GM12878 (cell line): Measurements from ENCODE around the gene GPRC5D. TPM values are rescaled to one million over a fixed set of nuclear protein-coding genes. Genes with fewer than 3 reads are reported as not detected.

ENCODE experiments used
- ATAC-seq: fragments of 200-7000 bp; cut with Tn5 transposase; 3 replicates; pipeline ENCODE4 v1.9.1; 2020; ENCODE audit warnings: mild to moderate bottlenecking, moderate library complexity
- BruUV-seq: library from RNA; stranded (reverse); fragments of 400-500 nt; replicated peaks from 2 replicates; lab custom pipeline; 2021; lab: Mats Ljungman, UMichigan
- CTCF ChIA-PET: fragments of 300-600 bp; sonication (Branson Sonifier 250); formaldehyde crosslinking; extraction: SDS; loops from one replicate; lab custom pipeline; 2021; ENCODE audit warnings: inconsistent platforms; lab: Yijun Ruan, JAX
- POLR2A ChIA-PET: fragments of 350-600 bp; formaldehyde crosslinking; extraction: SDS; loops from one replicate; lab custom pipeline; 2021; ENCODE audit warnings: inconsistent platforms; lab: Charles Lee
- RAD21 ChIA-PET: fragments of 300-600 bp; sonication (Branson Sonifier 250); formaldehyde crosslinking; loops from one replicate; lab custom pipeline; 2023; ENCODE audit warnings: antibody characterized with exemption; ENCODE audit not compliant: unreplicated experiment; lab: Charles Lee
- SMC1A ChIA-PET: fragments of 300-600 bp; sonication (Branson Sonifier 250); formaldehyde crosslinking; loops from one replicate; lab custom pipeline; 2023; ENCODE audit not compliant: unreplicated experiment, uncharacterized antibody; lab: Charles Lee
- DNase-seq: peaks from one replicate; pipeline ENCODE4 v3.0.0-alpha.2; 2011; ENCODE audit warnings: low read depth, low spot score
- FAIRE-seq: peaks from 3 replicates; lab custom pipeline; 2011; peaks lifted over from hg19 to GRCh38; lab: Jason Lieb, UNC
- H2AFZ ChIP-seq: 2 replicates; pipeline ENCODE4 v1.6.0; 2011; ENCODE audit warnings: low read depth, low read length, control low read depth; ENCODE audit not compliant: control insufficient read depth
- H3K27ac ChIP-seq: 2 replicates; pipeline ENCODE4 v1.5.1; 2011; ENCODE audit warnings: control low read depth; ENCODE audit not compliant: control insufficient read depth, insufficient read depth
- H3K27me3 ChIP-seq, 2 experiments: replicated peaks in 1 of 2; 2 replicates each; pipeline versions ENCODE4 v1.6.0 to v1.6.1; 2011; ENCODE audit warnings: low read length in 1 of 2; ENCODE audit not compliant: control insufficient read depth in 2 of 2, insufficient read depth in 2 of 2
- H3K36me3 ChIP-seq, 2 experiments: 2 replicates each; pipeline ENCODE4 v1.5.1; 2011; ENCODE audit warnings: low read length in 1 of 2; ENCODE audit not compliant: control insufficient read depth in 2 of 2, insufficient read depth in 2 of 2
- H3K4me1 ChIP-seq: 2 replicates; pipeline ENCODE4 v1.6.1; 2011; ENCODE audit warnings: mild to moderate bottlenecking, low read length, moderate library complexity, mixed read lengths; ENCODE audit not compliant: control insufficient read depth, insufficient read depth
- H3K4me2 ChIP-seq: 2 replicates; pipeline ENCODE4 v1.6.0; 2011; ENCODE audit warnings: control low read depth; ENCODE audit not compliant: control insufficient read depth, insufficient read depth
- H3K4me3 ChIP-seq: fragments of 200-600 bp; sonication (generic); 2 replicates; pipeline ENCODE4 v1.5.1; 2016
- H3K79me2 ChIP-seq: 2 replicates; pipeline ENCODE4 v1.6.0; 2011; ENCODE audit warnings: low read length; ENCODE audit not compliant: control insufficient read depth, insufficient read depth
- H3K9ac ChIP-seq: 2 replicates; pipeline ENCODE4 v1.8.0; 2011; ENCODE audit warnings: low read length, control low read depth, mixed read lengths; ENCODE audit not compliant: control insufficient read depth, insufficient read depth
- H3K9me3 ChIP-seq: replicated peaks from 3 replicates; pipeline ENCODE4 v1.5.1; 2011; ENCODE audit warnings: mild to moderate bottlenecking, low read length; ENCODE audit not compliant: control insufficient read depth, insufficient read depth
- H4K20me1 ChIP-seq: 2 replicates; pipeline ENCODE4 v1.6.0; 2011; ENCODE audit not compliant: control insufficient read depth, insufficient read depth
- ATF7 ChIP-seq: fragments of 450-650 bp; IDR thresholded peaks from 2 replicates; pipeline ENCODE4 v1.6.1; 2016; ENCODE audit warnings: low read depth, mild to moderate bottlenecking
- CBFB ChIP-seq: IDR thresholded peaks from 2 replicates; pipeline ENCODE4 v1.6.1; 2016; ENCODE audit warnings: antibody characterized with exemption, low read depth
- CBX5 ChIP-seq: sonication (generic); IDR thresholded peaks from 2 replicates; pipeline ENCODE4 v1.6.1; 2016; ENCODE audit warnings: low read depth, moderate library complexity, mild to moderate bottlenecking, inconsistent platforms
- ETV6 ChIP-seq, 2 experiments: fragments of 450-650 bp in 1 of 2; IDR thresholded peaks in 1 of 2; conservative IDR thresholded peaks in 1 of 2; 2 replicates each; pipeline ENCODE4 v1.6.1; 2014; ENCODE audit warnings: antibody characterized with exemption in 1 of 2, borderline replicate concordance in 1 of 2, low read depth in 1 of 2, mild to moderate bottlenecking in 1 of 2, moderate library complexity in 1 of 2
- EZH2 ChIP-seq: IDR thresholded peaks from 2 replicates; pipeline ENCODE4 v1.6.1; 2012; ENCODE audit warnings: low read depth, mild to moderate bottlenecking, control low read depth, inconsistent platforms, low read length, borderline replicate concordance; ENCODE audit not compliant: control insufficient read depth
- FOXM1 ChIP-seq: IDR thresholded peaks from 2 replicates; pipeline ENCODE4 v1.6.1; 2012; ENCODE audit warnings: low read depth, mild to moderate bottlenecking, inconsistent platforms, low read length, moderate library complexity
- IKZF2 ChIP-seq, 2 experiments: fragments of 450-650 bp; IDR thresholded peaks; 2 replicates each; pipeline ENCODE4 v1.6.1; 2017; ENCODE audit warnings: mild to moderate bottlenecking in 2 of 2, moderate library complexity in 2 of 2
- IRF3 ChIP-seq: fragments of 450-650 bp; IDR thresholded peaks from 2 replicates; pipeline ENCODE4 v1.6.1; 2014; ENCODE audit warnings: mild to moderate bottlenecking
- POU2F2 ChIP-seq: IDR thresholded peaks from 3 replicates; pipeline ENCODE4 v1.6.1; 2011; ENCODE audit warnings: low read depth, mild to moderate bottlenecking, low read length, borderline replicate concordance
- SMC3 ChIP-seq: IDR thresholded peaks from 2 replicates; pipeline ENCODE4 v1.6.1; 2011; ENCODE audit warnings: low read length, improper control_type of control experiment, borderline replicate concordance
- SPI1 ChIP-seq: IDR thresholded peaks from 2 replicates; pipeline ENCODE4 v1.6.1; 2011; ENCODE audit warnings: low read depth, mild to moderate bottlenecking, low read length, moderate library complexity, borderline replicate concordance; ENCODE audit not compliant: insufficient read depth
- SREBF1 ChIP-seq: IDR thresholded peaks from 2 replicates; pipeline ENCODE4 v1.6.1; 2012; ENCODE audit warnings: mild to moderate bottlenecking, low read length
- SUPT20H ChIP-seq: IDR thresholded peaks from 2 replicates; pipeline ENCODE4 v1.6.1; 2011; ENCODE audit warnings: low read depth, mild to moderate bottlenecking, low read length, moderate library complexity, borderline replicate concordance; ENCODE audit not compliant: control insufficient read depth
- SUZ12 ChIP-seq: fragments of 200-600 bp; sonication (generic); IDR thresholded peaks from one replicate; pipeline ENCODE4 v1.6.1; 2018; ENCODE audit warnings: antibody characterized with exemption, mild to moderate bottlenecking; ENCODE audit not compliant: unreplicated experiment
- TARDBP ChIP-seq: IDR thresholded peaks from 2 replicates; pipeline ENCODE4 v1.6.1; 2016; ENCODE audit warnings: borderline replicate concordance
- WRNIP1 ChIP-seq: IDR thresholded peaks from 2 replicates; pipeline ENCODE4 v1.6.1; 2011; ENCODE audit warnings: low read depth, low read length, improper control_type of control experiment, borderline replicate concordance
- ZNF687 ChIP-seq: fragments of 450-650 bp; IDR thresholded peaks from 2 replicates; pipeline ENCODE4 v1.6.1; 2017; ENCODE audit warnings: mild to moderate bottlenecking, moderate library complexity
- WGBS: methylation state at CpG from one replicate; pipeline ENCODE4 v1.1.6; 2016; ENCODE audit warnings: low lambda C conversion rate; ENCODE audit not compliant: insufficient replicate concordance, insufficient coverage; ENCODE audit errors: missing lambda C conversion rate; 5-methylcytosine and 5-hydroxymethylcytosine counted together
- in situ Hi-C: fragments of 300-500 bp; cut with MboI; formaldehyde crosslinking; loops from 9 replicates; pipeline ENCODE4 v1.14.3; 2018; ENCODE audit warnings: mixed read lengths
- intact Hi-C: fragments of 100-400 bp; cut with micrococcal nuclease; formaldehyde crosslinking; loops from one replicate; pipeline ENCODE4 v1.14.2; 2022; ENCODE audit not compliant: unreplicated experiment
- polyA plus RNA-seq, 11 experiments: library from polyadenylated mRNA; depleted of rRNA in 4 of 11; unstranded in 6 of 11; stranded (reverse) in 5 of 11; fragments of >200 nt; fragmentation: Nextera tagmentation in 4 of 11; fragmentation: Illumina TruSeq in 1 of 11; extraction: Ambion mirVana in 4 of 11; extraction: Trizol in 1 of 11; gene quantifications; 1 replicate in 1 of 11; 2 replicates in 10 of 11; pipeline versions ENCODE4 v1.2.1 to v1.2.3, GENCODE V29; 2011 to 2016; ENCODE audit warnings: inconsistent platforms in 2 of 11, missing spikeins in 2 of 11, low read depth in 1 of 11
- total RNA-seq, 4 experiments: library from RNA; depleted of rRNA in 3 of 4; stranded (reverse); fragments of >200 nt in 3 of 4; fragmentation: Illumina TruSeq in 1 of 4; extraction: Trizol in 1 of 4; gene quantifications; 2 replicates each; pipeline versions ENCODE4 v1.2.1 to v1.2.3, GENCODE V29; 2013 to 2021

The GPRC5D gene
- total and polyA plus RNA-seq, 10 of the 15 experiments (the other 5 are each of a cell fraction or from before 2014, with no cell fraction given) = 0.18 to 0.90 (median 0.37) TPM; not detected in 3

DNA sequence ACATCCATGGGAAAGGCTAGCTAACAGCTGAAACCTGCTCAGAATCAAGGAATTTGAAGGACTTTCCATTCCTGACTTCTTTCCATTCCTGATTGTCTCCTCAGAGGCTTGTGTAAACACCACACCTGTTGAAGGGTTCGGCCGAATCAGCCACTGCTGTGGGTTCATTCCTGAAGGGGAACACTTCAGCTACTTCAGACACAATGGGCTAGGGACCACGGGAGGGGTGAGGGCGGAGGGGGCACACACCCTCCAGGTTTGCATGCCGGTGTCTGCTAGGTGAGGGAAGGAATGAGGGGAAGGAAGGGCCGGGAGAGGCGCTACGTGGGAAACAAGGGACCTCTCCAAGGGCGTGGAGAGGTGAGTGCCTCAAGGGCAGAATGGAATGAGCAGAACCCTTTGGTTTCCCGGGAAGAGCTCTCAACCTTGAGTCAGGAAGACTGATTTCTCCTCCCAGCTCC is 59.3 kb downstream of the GPRC5D start:
- TF ChIP-seq FOXM1 (no peak), SUPT20H (no peak), TARDBP (no peak), POU2F2 (no peak), IRF3 (no peak), SMC3 (no peak), SPI1 (no peak), CBX5 (no peak), ATF7 (no peak), IKZF2 (IDR thresholded peaks at IDR 0.05) (no peak), EZH2 (no peak), SUZ12 (no peak), ZNF687 (no peak), ETV6 (conservative IDR thresholded peaks at IDR 0.05 in 1 of 2, IDR thresholded peaks at IDR 0.05 in 1 of 2; ENCODE audit: borderline replicate concordance in 1 of 2, low read depth in 1 of 2) (no peak), WRNIP1 (no peak), SREBF1 (no peak), CBFB (no peak)
- TF ChIP-seq, all 136 proteins: peak for 0
- WGBS = 30% methylated on average over 10 of the region's 10 CpGs
- no peak overlapping the region for H3K4me3 ChIP-seq
- no peak overlapping the region for H3K27ac ChIP-seq
- ChIA-PET SMC1A (no interaction called here), POLR2A (no interaction called here), RAD21 (interaction anchor here (1.4 kb wide), 1 partner anchor 84 kb away, joined by 3 read pairs; no protein-coding TSS in a partner anchor), CTCF (interaction anchor here (0.7 kb wide), 1 partner anchor 465 kb away, joined by 4 read pairs; no protein-coding TSS in a partner anchor)
- no peaks in the 10 kb centered on the region for H3K9me3 ChIP-seq
- H3K36me3 ChIP-seq = no peaks in the 10 kb centered on the region
- H3K9ac ChIP-seq = no peak overlapping the region
- ATAC-seq (no peak), FAIRE-seq (no peak), DNase-seq (no peak)
- no peaks in the 10 kb centered on the region for H3K79me2 ChIP-seq
- intact Hi-C loops (no loop called here), in situ Hi-C loops (no loop called here)
- BruUV-seq = no TSS peak
- no peak overlapping the region for H3K4me2 ChIP-seq
- no peak overlapping the region for H2AFZ ChIP-seq
- H3K27me3 ChIP-seq = peaks cover 12% of the 10 kb centered on the region in 2 experiments
- H4K20me1 ChIP-seq = no peaks in the 10 kb centered on the region
- no peaks in the 10 kb centered on the region; the same call in 1 of the 2 replicates for H3K4me1 ChIP-seq
